NT2/D1 (cell line): Measurements from ENCODE around the gene CFAP210.
"Not testable (repeated sequence)": the region's sequence is repeated elsewhere in the genome, so short reads cannot be mapped to it uniquely, and the experiment has no call there.

ENCODE experiments used
- DNase-seq: peaks from one replicate; pipeline ENCODE4 v3.0.0-alpha.2; 2011; ENCODE audit warnings: low read depth, low spot score
- H3K27me3 ChIP-seq: 2 replicates; pipeline ENCODE4 v1.6.0; 2011; ENCODE audit warnings: mild to moderate bottlenecking; ENCODE audit not compliant: insufficient read length, insufficient read depth
- H3K36me3 ChIP-seq: 2 replicates; pipeline ENCODE4 v1.6.1; 2011; ENCODE audit warnings: mild to moderate bottlenecking, low read length, mixed read lengths; ENCODE audit not compliant: insufficient read depth, insufficient read length
- H3K4me1 ChIP-seq: 2 replicates; pipeline ENCODE4 v1.5.1; 2011; ENCODE audit not compliant: insufficient read depth, insufficient read length
- H3K4me3 ChIP-seq: 2 replicates; pipeline ENCODE4 v1.5.1; 2011; ENCODE audit warnings: low read depth; ENCODE audit not compliant: insufficient read length
- H3K9ac ChIP-seq: 2 replicates; pipeline ENCODE4 v1.6.0; 2011; ENCODE audit warnings: low read depth; ENCODE audit not compliant: insufficient read length
- H3K9me3 ChIP-seq: 2 replicates; pipeline ENCODE4 v1.5.1; 2011; ENCODE audit warnings: mild to moderate bottlenecking, low read length; ENCODE audit not compliant: insufficient read depth
- SUZ12 ChIP-seq: IDR thresholded peaks from 2 replicates; pipeline ENCODE4 v1.6.1; 2011; ENCODE audit not compliant: insufficient read length, insufficient read depth; ENCODE audit errors: extremely low read depth
- YY1 ChIP-seq: IDR thresholded peaks from 2 replicates; pipeline ENCODE4 v1.6.1; 2011; ENCODE audit not compliant: insufficient read length, insufficient read depth
- ZNF274 ChIP-seq: IDR thresholded peaks from 2 replicates; pipeline ENCODE4 v1.6.1; 2011; ENCODE audit warnings: mild to moderate bottlenecking, low read depth, low read length

CFAP210 gene

GRCh38 chr2:169711751-169712509 is 17.7 kb upstream of the CFAP210 start:
- no peak for TF ChIP-seq SUZ12
- TF ChIP-seq ZNF274 = no peak
- no peak for TF ChIP-seq YY1
- Histone ChIP-seq H3K27me3 (no peaks in the 10 kb centered on the region), H3K4me1 (no peaks in the 10 kb centered on the region), H3K36me3 (peaks cover 14% of the 10 kb centered on the region), H3K9me3 (no peaks in the 10 kb centered on the region), H3K9ac (no peak overlapping the region), H3K4me3 (no peak overlapping the region)
- DNase-seq = no peak

- no peaks in the 10 kb centered on the region for H3K4me1 ChIP-seq
- TF ChIP-seq SUZ12 = no peak
- TF ChIP-seq ZNF274 = no peak
- TF ChIP-seq YY1 = no peak
- no peak overlapping the region for H3K4me3 ChIP-seq
- H3K27me3 ChIP-seq = no peaks in the 10 kb centered on the region
- peaks cover 14% of the 10 kb centered on the region for H3K36me3 ChIP-seq
- no peaks in the 10 kb centered on the region for H3K9me3 ChIP-seq
- H3K9ac ChIP-seq = no peak overlapping the region
- no peak for DNase-seq
These were observed 15.8 kb upstream of the CFAP210 start for GRCh38 chr2:169709981-169710380.

- Histone ChIP-seq H3K9me3 (no peaks in the 10 kb centered on the region), H3K4me1 (no peaks in the 10 kb centered on the region), H3K4me3 (no peak overlapping the region), H3K9ac (no peak overlapping the region), H3K27me3 (no peaks in the 10 kb centered on the region), H3K36me3 (peaks cover 16% of the 10 kb centered on the region)
- no peak for DNase-seq
- TF ChIP-seq YY1 (no peak), SUZ12 (no peak), ZNF274 (no peak)
These were observed 15.1 kb upstream of the CFAP210 start for GRCh38 chr2:169709331-169709730.

DNA sequence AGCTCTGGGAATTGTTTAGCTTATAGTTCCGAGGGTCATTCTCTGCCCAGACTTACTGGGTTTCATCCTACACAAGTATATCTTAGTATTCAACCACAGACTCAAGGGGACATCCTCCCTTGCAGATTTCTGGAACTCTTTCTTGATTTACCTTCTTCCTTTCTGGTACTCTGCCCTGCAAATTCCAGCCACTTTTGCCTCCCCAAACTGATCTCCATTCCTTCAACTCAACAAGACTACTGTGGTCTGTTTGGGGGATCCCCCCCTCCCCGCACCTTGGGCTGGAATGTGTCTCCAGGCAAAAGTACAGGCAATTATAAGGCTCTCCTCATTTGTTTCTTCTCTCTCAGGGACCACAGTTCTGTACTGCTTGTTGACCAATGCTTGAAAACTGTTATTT is 13.4 kb upstream of the CFAP210 start:
- H3K36me3 ChIP-seq = peaks cover 27% of the 10 kb centered on the region
- TF ChIP-seq ZNF274 (no peak), SUZ12 (no peak), YY1 (no peak)
- DNase-seq = no peak
- no peaks in the 10 kb centered on the region for H3K4me1 ChIP-seq
- no peaks in the 10 kb centered on the region for H3K9me3 ChIP-seq
- H3K9ac ChIP-seq = no peak overlapping the region
- H3K4me3 ChIP-seq = no peak overlapping the region
- H3K27me3 ChIP-seq = no peaks in the 10 kb centered on the region

- Histone ChIP-seq H3K9me3 (no peaks in the 10 kb centered on the region), H3K4me3 (no peak overlapping the region), H3K4me1 (no peaks in the 10 kb centered on the region), H3K27me3 (no peaks in the 10 kb centered on the region), H3K9ac (no peak overlapping the region), H3K36me3 (peaks cover 34% of the 10 kb centered on the region)
- DNase-seq = no peak
- TF ChIP-seq YY1 = no peak
- no peak for TF ChIP-seq SUZ12
- TF ChIP-seq ZNF274 = no peak
These were observed 11.7 kb upstream of the CFAP210 start for GRCh38 chr2:169705927-169706326.

GRCh38 chr2:169704160-169704708 is 10.0 kb upstream of the CFAP210 start:
- TF ChIP-seq ZNF274 (no peak), SUZ12 (no peak), YY1 (no peak)
- DNase-seq = no peak
- peaks cover 25% of the 10 kb centered on the region for H3K36me3 ChIP-seq
- H3K4me3 ChIP-seq = no peak overlapping the region
- H3K9ac ChIP-seq = no peak overlapping the region
- H3K27me3 ChIP-seq = no peaks in the 10 kb centered on the region
- H3K9me3 ChIP-seq = no peaks in the 10 kb centered on the region
- H3K4me1 ChIP-seq = no peaks in the 10 kb centered on the region

DNA sequence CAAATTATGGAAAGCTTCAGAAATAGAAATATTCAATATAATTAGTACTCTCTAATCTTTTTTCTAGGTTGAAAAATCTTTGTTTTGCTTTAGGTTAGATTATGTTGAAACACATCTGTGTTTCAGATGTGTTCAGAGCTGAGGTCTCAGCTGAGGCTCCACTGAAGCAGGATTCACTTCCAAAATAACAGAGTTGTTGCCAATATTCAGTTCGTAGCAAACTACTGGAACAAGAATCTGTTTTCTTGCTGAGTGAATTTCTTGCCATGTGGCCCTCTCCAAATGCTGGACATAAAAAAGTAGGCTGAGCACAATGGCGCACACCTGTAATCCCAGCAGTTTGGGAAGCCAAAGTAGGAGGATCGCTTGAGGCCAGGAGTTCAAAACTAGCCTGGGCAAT is 8.8 kb upstream of the CFAP210 start:
- Histone ChIP-seq H3K9ac (no peak overlapping the region), H3K4me1 (no peaks in the 10 kb centered on the region), H3K4me3 (no peak overlapping the region), H3K36me3 (peaks cover 36% of the 10 kb centered on the region), H3K27me3 (no peaks in the 10 kb centered on the region), H3K9me3 (no peaks in the 10 kb centered on the region)
- TF ChIP-seq SUZ12 = no peak
- no peak for TF ChIP-seq YY1
- no peak for TF ChIP-seq ZNF274
- DNase-seq = no peak

DNA sequence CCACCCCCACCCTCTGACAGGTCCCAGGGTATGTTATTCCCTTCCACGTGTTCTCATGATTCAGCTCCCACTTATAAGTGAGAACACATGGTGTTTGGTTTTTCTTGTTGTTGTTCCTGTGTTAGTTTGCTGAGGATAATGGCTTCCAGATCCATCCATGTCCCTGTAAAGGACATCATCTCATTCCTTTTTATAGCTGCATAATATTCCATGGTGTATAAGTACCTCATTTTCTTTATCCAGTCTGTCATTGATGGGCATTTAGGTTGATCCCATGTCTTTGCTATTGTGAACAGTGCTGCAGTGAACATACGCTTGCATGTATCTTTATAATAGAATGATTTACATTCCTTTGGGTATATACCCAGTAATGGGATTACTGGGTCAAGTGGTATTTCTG is 5.0 kb upstream of the CFAP210 start:
- not testable (repeated sequence) for H3K4me3 ChIP-seq, DNase-seq, H3K9me3 ChIP-seq, H3K27me3 ChIP-seq, H3K9ac ChIP-seq, H3K4me1 ChIP-seq
- H3K36me3 ChIP-seq = peaks cover 47% of the 10 kb centered on the region
